Measurements from ENCODE around the gene HLA-DPB1. TPM values are rescaled to one million over a fixed set of nuclear protein-coding genes. Genes with fewer than 3 reads are reported as not detected.

HLA-DPB1 gene
- total RNA-seq, 1 experiment from 2014 or later, result not detected

DNA sequence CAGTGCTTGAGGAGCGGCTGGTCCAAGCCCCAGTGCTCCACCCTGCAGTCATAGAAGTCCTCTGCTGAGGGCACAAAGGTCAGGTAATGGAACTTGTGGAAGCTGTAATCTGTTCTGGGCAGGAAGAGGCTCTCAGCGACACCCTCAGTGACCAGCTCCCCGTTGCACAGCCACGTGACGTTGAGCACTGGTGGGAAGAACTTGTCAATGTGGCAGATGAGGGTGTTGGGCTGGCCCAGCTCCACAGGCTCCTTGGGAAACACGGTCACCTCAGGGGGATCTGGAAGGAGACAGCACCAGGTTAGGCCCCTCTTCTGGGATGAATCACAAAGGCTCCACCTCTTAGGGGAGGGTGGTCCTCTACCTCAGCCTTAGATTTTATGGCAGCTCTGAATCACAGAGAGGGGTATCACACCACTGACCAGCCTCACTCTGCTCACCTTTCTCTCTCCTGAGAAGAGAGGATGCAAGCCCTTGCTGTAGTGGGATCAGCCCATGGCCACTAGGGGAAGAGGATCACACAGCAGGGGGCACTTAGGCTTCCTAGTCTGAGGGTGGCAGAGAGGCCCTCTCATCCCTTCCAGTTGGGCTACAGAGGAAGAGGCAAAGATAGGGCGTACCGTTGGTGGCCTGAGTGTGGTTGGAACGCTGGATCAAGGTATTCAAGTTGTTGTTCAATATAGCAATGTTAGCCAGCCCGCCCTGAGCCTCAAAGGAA is 6.6 kb upstream of the HLA-DPB1 start:
- in situ Hi-C loops (cut with HindIII; ENCODE audit: low sequenced_read_pairs), result no loop called here
- no peak for DNase-seq (ENCODE audit: low spot score)

DNA sequence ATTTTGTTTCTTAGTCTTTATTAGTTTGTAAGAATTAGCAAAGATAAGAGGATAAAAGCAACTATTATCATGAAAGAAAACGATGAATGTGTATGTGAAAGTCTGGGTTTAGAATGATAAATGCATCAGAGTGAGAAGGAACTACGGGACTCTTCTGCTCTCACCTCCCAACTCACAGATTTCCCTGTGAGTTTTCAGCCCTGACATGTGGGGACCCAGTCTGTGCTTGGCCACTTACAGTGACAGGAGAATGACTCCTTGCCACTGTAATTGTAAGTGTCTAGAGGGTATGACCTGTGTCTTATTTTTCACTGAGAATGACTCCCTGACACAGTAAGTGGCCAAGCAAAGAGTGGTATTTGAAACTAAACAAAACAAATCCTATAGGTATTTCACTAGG is 4.9 kb upstream of the HLA-DPB1 start:
- in situ Hi-C loops (cut with HindIII; ENCODE audit: low sequenced_read_pairs), result no loop called here
- peak; percentile 19 for DNase-seq (ENCODE audit: low spot score)

DNA sequence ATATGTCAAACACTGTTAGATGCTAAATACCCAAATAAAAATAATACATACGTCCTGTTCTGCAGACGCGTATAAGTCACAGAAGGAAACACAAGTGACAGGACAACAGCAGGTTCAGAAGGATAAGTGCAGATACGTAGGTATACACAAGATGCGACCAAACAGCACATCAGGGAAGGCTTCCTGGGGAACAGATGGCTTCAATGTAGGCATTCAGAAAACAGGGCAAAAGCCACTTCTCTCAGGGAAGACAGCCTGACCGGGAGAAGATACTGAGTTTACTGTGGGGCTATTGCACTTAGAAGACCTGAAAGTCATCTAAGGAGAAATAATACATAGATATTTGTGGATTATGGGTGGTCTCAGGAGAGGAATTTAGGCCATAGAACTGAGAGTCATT is 4.2 kb upstream of the HLA-DPB1 start:
- in situ Hi-C loops (cut with HindIII; ENCODE audit: low sequenced_read_pairs), result no loop called here
- peak; percentile 76 for DNase-seq (ENCODE audit: low spot score)

DNA sequence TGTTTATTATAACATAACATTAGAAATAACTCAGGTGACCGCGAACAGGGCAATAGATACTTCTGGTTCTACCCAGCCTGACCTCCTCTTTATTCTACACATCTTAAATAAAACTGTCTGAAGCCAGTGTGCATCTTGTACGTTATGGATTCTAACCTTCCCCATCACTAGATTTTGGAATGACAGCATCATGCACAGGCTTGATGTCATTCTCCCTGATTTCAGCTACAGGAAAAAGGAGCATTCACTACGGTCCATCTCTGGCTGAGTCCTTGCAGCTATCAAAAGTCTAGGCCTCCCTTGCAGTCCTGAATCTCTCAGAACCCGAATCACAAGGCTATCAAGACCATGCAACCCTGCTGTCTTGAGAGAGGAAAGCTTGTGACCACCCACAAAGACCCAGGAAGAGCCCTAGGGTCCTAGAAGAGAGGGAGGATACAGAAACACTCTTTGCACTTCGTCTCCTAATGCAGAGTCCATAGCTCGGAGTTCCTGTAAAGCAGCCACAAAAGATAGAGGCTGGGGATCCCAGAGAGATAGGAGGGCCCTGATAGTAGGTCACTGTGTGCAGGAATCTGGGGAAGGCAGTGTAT is 3.2 kb upstream of the HLA-DPB1 start:
- peak; percentile 40 for DNase-seq (ENCODE audit: low spot score)
- in situ Hi-C loops (cut with HindIII; ENCODE audit: low sequenced_read_pairs), result no loop called here

DNA sequence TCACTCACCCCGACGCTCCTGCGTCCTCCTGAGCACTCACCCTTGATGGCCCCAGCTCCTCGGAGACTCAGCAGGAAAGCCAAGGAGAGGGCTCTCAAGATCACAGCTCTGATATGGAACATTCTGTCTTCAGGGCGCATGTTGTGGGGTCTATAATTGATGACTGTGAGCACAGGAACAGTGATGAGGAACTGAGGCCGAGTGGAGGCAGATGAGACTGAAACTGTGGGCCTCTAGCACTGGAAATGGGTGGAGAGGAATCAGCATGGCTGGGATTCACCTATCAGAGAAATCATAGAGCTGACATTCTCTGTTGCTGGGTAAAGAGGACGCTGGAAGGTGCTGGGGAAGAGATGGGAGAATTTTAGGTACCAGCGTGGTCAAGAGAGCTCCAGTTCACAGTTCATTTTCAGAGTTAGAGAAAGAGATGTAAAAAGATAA is 2.3 kb upstream of the HLA-DPB1 start, which contains the start of gene HLA-DPA1:
HLA-DPA1 (minus strand) TSS at position 219 of the 441 bp plus-strand sequence.
- peak; percentile 92 for DNase-seq (ENCODE audit: low spot score)
- in situ Hi-C loops (cut with HindIII; ENCODE audit: low sequenced_read_pairs), result no loop called here

DNA sequence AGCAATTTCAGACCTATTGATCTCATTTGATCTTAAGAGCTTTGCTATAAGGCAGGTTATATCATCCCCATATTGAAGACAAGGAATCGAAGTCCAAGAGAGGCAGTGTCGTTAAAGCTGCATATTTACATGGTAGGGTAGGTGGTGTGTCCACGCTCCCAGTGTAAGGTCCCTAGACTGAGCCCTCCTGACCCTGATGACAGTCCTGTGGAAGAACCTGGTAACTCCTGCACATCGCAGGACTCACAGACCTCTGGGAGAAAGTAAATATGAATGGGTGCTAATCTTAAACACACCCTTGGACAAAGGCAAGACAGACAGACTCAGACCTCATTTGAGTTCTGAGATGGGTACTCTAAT is 602 bp upstream of the HLA-DPB1 start:
- DNase-seq (ENCODE audit: low spot score), result no peak
- in situ Hi-C loops (cut with HindIII; ENCODE audit: low sequenced_read_pairs), result no loop called here

DNA sequence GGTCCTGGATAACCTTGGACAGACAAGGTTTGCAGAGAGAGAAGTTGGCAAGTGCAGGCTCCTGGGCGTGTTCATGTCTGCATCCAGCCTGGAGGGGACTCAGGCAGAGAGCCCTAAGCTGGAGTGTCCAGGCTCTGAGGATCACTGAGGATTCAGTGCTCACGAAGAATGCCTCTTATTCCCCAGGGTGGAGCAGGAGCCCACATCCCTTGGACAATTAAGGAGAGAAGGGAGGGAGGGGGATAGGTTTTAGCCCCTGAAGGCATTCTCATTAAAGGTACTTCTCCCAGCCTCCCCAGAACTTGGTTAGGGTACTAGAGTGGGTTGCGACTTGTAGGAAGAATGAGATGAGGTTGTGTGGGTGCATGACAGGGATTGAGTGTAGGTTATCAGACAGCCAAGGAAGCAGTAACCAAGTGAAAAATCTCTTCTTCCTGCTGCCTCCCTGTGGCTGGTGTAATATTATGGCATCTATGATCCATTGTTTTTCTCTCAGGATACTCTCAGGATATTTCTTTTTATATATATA is 680 bp downstream of the HLA-DPB1 start:
- in situ Hi-C loops (cut with HindIII; ENCODE audit: low sequenced_read_pairs), result no loop called here
- DNase-seq (ENCODE audit: low spot score), result peak; percentile 28

DNA sequence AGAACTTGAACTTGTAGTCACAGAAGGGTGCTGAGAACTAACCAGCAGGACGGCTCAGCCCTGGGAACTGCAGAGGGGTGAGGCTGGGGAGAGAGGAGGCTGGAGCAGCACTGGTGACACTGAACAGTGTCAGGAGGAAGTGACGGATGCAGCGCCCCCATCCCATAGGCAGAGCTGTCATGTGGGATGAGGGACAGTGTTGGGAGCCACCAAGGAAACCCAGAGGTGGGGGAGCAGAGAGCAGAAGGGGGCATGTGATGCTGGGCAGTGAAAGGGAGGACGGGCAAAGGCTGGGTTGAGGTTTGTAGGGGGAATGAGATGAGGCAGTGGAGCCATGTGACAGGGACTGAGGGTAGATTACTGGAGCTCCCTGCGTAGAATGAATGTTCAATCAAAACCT is 2.1 kb downstream of the HLA-DPB1 start:
- no peak for DNase-seq (ENCODE audit: low spot score)
- in situ Hi-C loops (cut with HindIII; ENCODE audit: low sequenced_read_pairs), result no loop called here

DNA sequence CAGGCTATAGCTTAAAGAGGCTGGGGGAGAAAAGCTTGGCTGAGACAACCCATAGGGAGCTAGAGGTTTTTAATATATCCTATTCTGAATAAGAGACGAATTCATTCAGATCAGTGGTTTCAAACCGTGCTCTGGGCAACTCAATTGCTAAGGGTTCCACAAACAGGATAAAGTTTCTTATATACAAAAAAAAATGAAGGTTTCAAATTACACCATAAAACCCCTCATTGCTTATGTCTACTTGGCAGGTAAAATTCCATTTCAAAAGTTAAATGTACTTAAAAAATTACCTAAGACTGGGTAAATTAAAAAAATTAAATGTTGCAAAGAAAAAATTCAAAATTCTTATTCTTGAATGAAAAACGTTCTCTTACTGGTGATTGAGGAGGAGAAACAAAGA is 2.7 kb downstream of the HLA-DPB1 start:
- in situ Hi-C loops (cut with HindIII; ENCODE audit: low sequenced_read_pairs), result no loop called here
- DNase-seq (ENCODE audit: low spot score), result no peak

DNA sequence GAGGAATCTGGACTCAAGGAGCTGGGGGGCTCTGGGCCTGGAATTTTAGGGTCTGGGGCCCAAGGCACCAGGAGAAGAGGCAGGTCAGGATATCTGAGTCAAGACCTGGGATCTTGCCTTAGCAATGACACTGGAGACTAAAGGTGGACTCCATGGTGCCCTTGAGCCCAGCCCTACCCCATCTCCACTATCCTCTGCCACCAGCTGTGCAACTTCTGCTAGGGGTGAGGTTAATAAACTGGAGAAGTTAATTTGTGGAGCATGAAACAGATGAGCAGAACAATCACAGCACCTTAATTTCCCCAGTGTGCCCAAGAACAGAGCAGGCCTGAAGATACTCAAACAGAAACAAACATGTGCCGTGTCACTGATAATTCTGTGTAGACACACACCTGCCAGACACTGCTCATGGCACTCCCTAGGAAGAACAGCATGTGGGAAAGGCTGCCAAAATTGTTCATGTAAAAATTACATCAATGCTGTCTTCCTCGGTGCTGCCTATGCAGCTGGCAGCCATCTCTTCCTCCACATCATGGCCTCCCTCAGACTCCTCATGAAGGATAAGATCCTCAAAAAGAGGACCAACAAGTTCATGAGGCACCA is 3.2 kb downstream of the HLA-DPB1 start:
- no peak for DNase-seq (ENCODE audit: low spot score)
- in situ Hi-C loops (cut with HindIII; ENCODE audit: low sequenced_read_pairs), result no loop called here

DNA sequence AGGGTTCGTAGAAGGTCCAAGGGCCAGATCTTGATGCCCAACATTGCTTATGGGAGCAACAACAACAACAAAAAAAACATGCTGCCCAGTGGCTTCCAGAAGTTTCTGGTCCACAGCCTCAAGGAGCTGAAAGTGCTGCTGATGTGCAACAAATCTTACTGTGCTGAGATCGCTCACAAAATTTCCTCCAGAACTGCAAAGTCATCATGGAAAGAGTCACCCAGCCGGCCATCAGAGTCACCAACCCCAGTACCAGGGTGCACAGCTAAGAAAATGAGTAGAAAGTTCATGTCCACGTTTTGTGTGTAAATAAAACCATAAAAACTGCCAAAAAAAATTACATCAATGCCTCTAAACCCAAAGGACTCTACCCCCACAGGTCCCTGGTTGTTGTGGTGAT is 3.8 kb downstream of the HLA-DPB1 start:
- in situ Hi-C loops (cut with HindIII; ENCODE audit: low sequenced_read_pairs), result no loop called here
- no peak for DNase-seq (ENCODE audit: low spot score)

DNA sequence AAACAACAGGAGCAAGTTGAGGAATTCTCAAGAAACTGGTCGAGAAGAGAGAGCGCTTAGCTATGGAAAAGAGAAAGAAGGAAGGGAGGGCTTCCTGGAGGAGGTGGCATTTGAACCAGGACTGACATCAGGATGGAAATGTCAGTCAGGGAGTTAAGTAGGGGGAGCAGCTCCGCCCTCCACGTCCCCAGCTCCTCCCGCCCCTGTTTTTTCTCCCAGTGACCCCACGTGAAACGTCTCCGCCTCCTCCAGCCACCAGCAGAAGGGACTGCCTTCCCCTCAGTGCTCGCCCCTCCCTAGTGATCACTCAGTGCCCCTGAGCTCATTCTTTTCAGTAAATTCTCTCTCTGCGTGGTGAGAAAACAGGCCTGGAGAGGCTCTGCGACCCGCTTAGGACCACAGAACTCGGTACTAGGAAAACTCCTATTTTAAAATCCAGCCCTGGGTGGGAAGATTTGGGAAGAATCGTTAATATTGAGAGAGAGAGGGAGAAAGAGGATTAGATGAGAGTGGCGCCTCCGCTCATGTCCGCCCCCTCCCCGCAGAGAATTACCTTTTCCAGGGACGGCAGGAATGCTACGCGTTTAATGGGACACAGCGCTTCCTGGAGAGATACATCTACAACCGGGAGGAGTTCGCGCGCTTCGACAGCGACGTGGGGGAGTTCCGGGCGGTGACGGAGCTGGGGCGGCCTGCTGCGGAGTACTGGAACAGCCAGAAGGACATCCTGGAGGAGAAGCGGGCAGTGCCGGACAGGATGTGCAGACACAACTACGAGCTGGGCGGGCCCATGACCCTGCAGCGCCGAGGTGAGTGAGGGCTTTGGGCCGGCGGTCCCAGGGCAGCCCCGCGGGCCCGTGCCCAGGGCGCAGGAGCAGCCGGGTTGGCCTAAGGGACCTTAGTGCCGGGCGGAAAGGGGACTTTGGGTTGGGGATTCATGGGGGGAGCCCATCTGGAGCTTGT is 4.6 kb downstream of the HLA-DPB1 start:
- peak; percentile 82 for DNase-seq (ENCODE audit: low spot score)
- in situ Hi-C loops (cut with HindIII; ENCODE audit: low sequenced_read_pairs), result no loop called here

DNA sequence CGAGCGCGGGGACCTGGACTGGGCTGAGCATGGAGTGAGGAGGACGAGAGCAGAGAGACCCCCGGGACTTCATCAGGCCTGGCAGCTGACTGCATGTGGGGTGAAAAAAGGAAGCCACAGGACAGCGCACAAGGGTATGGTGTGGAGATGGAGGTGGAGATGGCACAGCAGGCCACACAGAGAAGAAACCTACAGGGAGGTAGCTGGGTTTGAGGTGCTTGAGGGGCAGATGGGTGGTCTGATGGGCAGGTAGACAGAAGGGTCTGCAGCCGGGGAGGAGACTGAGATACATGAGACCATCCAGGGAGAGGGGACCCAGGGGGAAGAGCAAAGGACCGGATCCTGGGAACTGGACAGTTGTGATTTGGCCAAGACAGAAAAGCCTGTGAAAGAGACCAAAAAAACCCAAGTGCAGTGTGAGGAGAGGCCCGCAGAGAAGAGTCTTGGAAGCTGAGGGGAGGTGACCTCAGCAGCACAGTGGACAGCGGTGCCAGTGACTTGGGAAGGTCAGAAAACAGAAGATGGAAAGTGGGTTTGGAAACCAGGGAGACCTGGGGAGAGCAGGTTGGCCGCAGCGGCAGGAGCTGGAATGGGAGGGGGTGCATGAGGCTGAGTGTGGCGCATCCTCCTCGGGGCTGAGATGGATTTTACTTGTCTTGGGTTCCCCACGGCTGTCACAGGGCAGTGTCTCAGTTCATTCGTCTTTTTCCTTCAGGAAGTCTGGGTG is 5.5 kb downstream of the HLA-DPB1 start:
- in situ Hi-C loops (cut with HindIII; ENCODE audit: low sequenced_read_pairs), result no loop called here
- peak; percentile 62 for DNase-seq (ENCODE audit: low spot score)

DNA sequence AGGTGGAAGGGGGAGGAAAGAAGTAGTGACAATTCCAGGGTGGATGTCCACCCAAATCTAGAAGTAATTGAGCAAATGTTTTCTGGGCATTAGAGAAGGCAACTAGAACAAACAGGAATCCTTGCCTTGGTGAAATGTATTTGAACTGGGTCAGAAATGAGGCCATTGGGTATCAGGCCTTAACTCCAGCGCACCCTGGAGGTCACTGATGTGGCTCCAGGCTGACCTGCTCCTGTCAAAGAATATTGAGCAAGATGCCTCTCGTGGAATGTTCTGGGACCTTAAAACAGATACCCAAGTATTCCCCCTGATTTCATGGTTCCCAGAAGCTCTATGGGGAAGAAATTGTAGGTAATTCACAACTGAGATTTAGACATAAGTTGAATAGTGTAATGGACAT is 6.9 kb downstream of the HLA-DPB1 start:
- peak; percentile 94 for DNase-seq (ENCODE audit: low spot score)
- in situ Hi-C loops (cut with HindIII; ENCODE audit: low sequenced_read_pairs), result no loop called here

DNA sequence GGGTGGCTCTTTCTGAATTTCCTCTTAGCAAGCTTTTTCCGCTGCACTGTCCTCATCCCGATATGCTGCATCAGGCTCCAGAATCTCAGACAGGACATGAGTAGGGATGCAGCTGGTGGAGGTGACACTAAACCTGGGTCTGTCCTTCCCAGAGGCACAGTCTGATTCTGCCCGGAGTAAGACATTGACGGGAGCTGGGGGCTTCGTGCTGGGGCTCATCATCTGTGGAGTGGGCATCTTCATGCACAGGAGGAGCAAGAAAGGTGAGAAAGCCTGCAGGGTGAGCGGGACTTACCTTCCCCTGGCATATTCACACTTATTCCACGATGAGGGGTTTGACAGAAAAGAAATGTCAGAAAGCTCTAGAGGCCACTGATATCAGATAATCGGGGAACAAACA is 9.8 kb downstream of the HLA-DPB1 start:
- DNase-seq (ENCODE audit: low spot score), result no peak
- in situ Hi-C loops (cut with HindIII; ENCODE audit: low sequenced_read_pairs), result no loop called here

DNA sequence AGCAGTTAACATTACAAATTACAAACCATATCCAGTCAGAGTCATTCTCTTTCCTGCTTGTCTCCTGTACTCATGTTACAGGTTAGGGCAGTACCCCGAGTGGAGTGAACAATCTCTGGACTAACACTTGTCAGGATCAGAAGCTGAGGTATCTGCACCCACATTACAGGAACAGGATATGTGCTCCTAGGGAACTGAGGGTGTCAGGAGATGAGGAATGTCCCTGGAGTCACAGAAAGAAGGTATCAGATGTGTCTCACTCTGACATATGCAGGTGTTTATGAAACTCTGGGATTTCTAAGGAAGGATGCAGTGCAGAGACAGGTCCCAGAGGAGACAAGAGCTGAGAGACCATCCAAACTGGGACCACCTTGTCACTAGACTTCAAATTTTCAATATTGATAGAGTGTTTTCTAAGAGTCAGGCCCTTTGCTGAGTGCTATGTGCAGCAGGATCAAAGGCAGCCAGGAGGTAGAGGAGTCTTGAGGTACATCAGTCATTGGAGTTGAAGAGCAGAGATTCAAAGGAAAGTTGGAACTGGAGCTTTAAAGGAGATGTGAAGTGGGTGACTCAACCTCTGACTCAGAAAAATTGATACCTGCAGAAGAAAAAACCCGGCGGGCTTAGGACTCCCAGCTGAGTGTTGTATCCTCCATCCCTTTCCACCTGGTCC is 12.6 kb downstream of the HLA-DPB1 start:
- in situ Hi-C loops (cut with HindIII; ENCODE audit: low sequenced_read_pairs), result no loop called here
- no peak for DNase-seq (ENCODE audit: low spot score)

DNA sequence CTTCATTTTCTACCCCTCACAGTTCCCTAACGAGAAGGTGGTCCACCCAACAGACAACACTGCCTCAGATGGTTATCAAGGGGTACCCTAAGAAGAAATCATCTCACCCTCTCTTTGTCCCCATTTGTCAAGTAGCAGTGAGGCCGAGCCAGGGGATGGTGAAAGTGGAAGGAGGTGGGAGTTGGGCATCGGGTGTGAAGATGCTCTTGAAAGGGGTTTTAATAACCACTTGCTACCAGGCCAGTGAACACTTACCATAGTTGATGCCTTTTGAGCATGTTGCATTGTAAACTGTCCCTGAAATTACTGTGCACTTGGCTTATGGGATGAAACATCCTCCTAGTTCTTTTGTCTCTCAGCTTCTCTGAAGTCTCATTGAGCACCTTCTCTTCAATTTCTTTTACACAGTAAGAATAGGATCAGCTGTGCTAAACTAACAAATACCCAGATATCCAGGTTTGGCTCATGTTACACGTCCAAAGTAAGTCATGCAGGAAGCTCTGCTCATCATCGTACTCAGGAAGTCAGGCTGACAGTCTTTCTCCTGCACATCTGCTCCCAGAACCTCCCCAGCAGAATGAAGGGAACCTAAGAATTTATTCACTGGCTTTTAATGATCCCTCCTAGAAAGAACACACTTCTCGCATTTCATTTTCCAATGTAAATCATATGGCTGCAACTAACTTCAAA is 13.3 kb downstream of the HLA-DPB1 start:
- DNase-seq (ENCODE audit: low spot score), result no peak
- in situ Hi-C loops (cut with HindIII; ENCODE audit: low sequenced_read_pairs), result no loop called here

DNA sequence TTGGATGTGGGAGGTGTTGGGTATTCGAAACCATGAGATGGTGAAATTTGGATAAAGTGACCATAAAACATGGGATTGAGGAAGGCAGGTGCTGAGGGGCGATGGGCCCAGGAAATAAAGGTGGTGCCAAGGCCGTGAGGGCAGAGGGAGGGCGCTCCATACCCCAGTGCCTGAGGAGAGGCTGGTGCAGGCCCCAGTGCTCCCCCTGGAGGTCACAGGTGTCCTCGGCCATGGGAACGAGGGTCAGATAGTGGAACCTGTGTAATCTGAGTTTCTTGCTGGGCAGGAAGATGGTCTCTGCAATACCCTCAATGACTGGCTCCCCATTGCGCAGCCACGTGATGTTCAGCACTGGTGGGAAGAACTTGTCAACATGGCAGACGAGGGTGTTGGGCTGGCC is 16.2 kb downstream of the HLA-DPB1 start:
- in situ Hi-C loops (cut with HindIII; ENCODE audit: low sequenced_read_pairs), result no loop called here
- no peak for DNase-seq (ENCODE audit: low spot score)

All from G401 (cell line).